HG02571 (cell line): ENCODE measurements around the gene ACTR3C.

Source experiments
- ATAC-seq: cut with Tn5 transposase; IDR thresholded peaks from one replicate; pipeline ENCODE4 v1.9.1; 2021; ENCODE audit warnings: mild to moderate bottlenecking, moderate library complexity; ENCODE audit not compliant: unreplicated experiment

ACTR3C gene

DNA sequence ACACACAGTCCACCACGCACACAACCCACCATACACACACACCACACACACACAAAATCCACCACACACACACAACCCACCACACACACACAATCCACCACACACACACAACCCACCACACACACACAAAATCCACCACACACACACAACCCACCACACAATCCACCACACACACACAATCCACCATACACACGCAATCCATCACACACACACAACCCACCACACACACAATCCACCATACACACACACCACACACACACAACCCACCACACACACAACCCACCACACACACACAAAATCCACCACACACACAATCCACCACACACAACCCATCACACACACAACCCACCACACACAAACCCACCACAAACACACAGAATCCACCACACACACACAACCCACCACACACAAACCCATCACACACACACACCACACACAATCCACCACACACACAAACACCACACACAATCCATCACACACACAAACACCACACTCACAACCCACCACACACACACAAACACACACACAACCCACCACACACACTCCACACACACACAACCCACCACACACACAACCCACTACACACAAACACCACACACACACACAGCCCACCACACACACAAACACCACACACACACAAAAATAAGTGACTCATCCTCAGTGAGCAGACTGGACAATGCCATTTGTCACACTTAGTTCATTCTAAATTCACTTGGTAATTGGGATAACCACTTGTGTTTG, 36.4 kb upstream of the ACTR3C start:
- ATAC-seq, result no peak

- ATAC-seq, result no peak
Measured at GRCh38 chr7:150358988-150359621, 35.8 kb upstream of the ACTR3C start.

GRCh38 chr7:150358433-150358832, 35.1 kb upstream of the ACTR3C start:
- ATAC-seq, result no peak

DNA sequence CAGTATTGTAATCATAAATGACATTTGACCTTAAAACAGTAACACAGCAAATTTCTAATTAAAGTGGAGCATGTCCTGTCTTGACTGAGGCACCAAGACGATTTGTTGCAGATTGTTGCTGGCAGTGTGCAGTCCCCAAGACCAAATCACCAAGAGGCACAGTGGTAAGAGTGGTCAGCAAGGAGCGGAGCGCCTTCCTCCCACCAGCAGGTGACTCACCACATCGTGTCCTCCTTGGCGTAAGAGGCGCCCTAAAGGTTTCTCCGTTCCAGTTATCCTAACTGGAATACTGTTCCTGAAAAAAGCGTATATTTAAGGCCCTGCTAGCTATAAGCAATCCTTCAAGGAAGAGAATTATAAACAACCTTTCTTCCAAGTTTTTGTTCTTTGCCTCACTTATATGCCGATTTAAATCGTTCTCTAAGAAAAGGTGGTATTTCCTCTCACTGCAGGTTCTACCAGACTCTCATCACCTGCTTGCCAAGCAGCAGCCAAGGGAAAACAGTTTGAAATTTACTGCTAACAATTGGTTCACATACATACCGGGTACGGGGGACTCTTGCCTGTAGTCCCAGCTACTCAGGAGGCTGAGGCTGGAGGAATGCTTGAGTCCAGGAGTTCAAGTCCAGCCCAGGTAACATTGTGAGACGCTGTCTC, 34.6 kb upstream of the ACTR3C start:
- ATAC-seq, result no peak

GRCh38 chr7:150357270-150357669, 33.9 kb upstream of the ACTR3C start:
- ATAC-seq, result no peak

DNA sequence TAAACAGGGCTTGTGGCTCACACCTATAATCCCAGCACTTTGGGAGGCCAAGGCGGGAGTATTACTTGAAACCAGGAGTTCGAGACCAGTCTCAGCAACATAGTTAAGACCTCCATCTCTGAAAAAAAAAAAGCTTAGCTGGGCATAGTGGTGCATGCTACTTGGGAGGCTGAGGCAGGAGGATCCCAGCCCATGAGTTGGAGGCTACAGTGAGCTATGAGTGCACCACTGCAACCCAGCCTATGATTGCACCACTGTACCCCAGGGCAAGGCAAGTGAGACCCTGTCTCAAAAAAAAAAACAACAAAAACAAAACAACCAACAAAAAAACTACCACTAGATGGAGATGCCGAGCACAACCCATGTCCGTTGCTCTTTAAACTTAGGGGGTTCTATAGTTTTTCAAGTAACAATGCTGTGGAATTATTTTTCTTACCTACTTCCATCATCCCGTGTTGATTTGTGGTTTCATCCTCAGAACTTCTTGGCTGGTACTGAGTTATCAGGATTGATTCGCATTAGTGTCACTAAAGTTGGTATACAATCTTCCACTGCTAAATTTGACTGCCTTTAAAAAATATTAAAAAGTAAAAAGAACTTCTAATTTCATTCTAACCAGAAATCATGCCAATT, 33.0 kb upstream of the ACTR3C start:
- no peak for ATAC-seq

GRCh38 chr7:150355666-150356059, 32.3 kb upstream of the ACTR3C start:
- ATAC-seq, result no peak

- ATAC-seq, result no peak
Measured at GRCh38 chr7:150351587-150352194, 28.3 kb upstream of the ACTR3C start.

DNA sequence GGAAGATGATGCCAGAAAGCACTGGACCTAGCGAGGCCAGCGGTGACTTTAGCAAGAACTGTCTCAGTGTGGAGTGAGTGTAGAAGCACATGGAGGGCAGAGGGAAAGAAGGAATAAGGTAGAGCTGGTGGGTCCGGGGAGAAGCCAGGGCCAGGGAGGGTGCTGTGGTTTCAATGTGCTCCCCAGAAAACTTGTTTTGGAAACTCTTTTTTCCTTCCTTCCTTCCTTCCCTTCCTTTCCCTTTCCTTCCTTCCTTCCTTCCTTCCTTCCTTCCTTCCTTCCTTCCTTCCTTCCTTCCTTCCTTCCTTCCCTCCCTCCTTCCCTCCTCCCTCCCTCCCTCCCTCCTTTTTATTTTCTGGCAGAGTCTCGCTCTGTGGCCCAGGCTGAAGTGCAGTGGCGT, 23.6 kb upstream of the ACTR3C start:
- no peak for ATAC-seq

DNA sequence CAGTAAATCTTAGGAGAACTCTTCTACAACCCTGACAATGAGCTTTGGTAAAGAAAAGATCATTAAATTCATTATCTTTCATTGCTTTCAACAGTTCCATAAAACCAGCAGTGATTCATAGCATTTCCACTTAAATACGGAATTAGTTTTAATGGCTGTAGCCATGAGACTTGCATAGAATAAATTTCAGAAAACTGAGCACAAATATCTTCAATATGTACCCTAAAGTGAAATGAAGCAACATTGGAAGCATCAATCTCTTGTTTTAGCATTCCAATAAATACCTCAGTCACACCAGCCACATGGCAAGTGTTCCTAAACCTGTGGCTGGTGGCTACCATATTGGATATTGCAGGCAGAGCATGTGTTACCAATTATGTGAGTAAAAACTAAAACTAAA, 21.7 kb upstream of the ACTR3C start:
- ATAC-seq, result no peak

- ATAC-seq, result no peak
Measured at GRCh38 chr7:150344299-150344698, 21.0 kb upstream of the ACTR3C start.

GRCh38 chr7:150343225-150343624, 19.9 kb upstream of the ACTR3C start:
- ATAC-seq, result no peak

DNA sequence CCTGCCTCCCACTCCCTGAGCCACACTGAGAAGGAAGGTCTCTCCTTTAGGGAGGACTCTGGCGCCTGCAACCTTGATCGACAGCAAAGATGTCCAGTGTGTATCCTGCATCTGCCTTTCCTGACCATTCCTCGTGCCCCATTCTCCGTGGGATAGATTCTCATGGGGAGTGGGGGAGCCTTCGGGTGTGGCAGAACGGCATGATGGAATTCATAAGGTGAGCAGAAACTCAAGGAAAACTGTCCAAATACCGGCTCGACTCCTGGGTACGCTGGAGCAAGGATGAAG, 18.7 kb upstream of the ACTR3C start:
- ATAC-seq, result no peak

DNA sequence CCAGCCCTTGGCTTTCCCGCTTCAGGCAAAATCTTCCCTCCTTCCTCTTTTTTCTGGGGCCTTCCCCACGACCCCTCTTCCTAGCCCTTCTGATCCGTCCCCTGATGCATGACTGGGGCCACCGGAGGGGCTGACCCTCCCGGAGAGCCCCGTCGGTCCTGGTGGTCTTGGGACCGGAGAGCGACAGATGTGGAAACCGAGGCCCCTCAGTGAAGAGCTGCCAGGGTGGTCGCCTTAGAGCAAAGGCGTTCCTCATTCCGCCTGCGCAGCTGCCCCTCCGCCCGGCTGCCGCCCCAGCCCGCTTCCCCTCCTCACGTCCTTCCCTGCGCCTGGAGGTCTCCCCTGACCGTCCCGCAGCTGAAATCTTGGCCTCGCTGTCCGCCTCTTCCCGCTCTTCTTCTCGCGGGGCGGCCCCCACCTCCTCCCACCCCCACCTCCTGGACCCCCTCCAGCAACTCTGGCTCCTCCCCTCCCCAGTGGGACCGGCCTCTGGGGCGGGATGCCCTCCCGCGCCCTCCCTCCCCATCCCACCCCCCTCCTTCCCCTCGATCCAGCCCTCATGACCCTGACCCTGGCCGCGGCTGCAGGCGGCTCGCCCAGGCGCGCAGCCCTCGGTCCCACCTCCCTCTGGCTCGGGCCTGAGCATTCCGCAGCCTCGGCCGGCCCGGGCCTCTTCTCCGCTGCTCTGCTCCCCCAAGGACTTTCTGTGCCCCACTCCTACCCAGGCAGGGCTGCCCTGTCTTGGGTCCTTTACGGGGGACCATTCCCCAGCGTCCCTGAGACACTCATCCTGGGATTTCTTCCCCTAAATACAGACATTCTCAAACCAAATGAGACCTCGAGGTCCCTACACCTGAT, 18.1 kb upstream of the ACTR3C start, which contains the start of gene RARRES2:
RARRES2 (minus strand) TSS at position 367 of the 858 bp plus-strand sequence. CDS start 1,020 bp downstream, outside the sequence.
- no peak for ATAC-seq

DNA sequence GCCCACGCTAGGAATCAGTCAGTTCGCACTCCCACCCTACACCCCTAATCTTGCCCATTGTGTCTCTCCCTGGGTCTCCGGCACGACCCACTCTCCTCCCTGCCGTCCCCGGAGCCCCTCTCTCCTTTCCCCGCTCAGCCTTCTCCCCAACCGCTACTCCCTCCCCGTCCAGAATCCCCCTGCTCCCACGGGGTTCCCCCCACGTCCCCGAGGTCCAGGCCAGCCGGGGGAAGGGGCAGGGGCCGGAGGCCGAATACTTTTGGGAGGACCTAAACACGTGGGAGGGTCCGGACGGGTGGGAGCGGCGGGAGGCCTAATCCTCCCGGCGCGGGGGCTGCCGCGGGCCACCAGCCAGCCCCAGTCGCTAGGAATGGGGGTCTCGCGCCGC, 17.5 kb upstream of the ACTR3C start:
- no peak for ATAC-seq

GRCh38 chr7:150340024-150340749, 16.8 kb upstream of the ACTR3C start:
- no peak for ATAC-seq

DNA sequence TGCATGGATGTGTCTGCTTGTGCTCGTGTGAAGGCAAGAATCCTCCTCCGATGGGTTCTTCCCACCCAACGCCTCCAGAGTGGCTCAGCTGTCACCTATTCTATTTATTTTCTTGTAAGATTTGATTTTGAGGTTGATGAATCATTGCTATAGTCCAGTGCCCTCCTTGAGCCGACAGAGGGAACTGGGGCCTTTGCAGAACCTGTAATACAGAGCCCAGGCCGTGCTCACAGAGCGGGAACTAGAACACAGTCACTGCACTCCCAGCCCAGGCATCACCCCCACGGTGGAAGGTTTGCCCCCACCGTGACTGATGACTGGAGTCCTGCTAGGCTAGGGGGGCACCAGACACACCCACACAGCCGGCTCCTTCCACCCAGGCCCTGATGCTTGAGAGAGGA, 16.1 kb upstream of the ACTR3C start:
- no peak for ATAC-seq

DNA sequence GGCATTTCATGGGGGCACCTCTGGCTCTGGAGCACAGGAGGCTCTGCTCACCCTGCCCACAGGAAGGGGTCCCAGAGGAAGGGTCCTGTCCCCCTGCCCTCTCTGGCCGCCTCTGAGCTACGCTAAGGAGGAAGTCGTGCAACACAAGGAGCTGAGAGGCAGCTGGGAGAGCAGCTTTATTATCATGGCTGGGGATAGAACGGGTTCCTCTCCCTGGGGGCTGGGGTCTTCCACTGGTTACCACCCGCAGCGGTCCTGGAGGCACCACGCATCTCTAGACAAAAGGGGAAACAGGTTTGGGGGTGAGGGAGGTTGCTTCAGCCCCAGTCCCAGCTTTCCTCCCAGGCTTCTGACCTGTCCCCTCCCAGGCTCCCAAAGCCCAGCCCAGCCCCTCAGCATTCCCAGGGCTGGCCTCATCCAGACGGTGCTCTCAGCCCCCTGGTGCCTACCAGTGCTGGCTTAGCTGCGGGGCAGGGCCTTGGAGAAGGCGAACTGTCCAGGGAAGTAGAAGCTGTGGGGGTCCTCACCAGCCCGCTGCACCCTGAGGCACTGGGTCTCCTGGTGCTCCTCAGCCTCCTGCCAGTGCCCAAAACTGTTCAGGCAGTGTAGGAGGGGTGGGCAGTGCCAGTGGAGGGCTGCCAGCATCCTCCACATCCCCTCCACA, 15.0 kb upstream of the ACTR3C start:
- no peak for ATAC-seq

DNA sequence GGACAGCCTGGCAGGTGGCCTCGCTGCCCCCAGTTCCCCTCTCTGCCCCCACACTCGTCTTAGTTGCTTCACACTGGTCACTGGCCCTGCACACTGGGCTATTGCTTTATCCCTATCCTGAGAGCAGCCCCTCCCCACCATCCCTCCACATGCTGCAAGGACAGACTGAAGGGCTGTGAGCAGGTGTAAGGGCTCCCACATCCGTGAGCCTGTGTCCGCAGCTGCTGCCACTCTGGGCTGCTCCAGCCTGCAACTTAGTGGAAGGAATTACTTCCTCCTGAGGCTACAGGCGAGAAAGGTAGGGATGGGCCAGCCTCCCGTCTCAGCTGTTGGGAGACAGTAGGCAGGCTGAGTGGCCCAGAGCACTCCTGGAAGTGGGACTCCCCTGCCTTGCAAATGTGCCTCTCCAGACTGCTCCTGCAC, 14.3 kb upstream of the ACTR3C start:
- no peak for ATAC-seq
